Occipital lobe (tissue), 2 donors: ENCODE data around the gene RAD51B. TPM values are rescaled to one million over a fixed set of nuclear protein-coding genes. Genes with fewer than 3 reads are reported as not detected.

Source experiments
- DNase-seq: peaks from one replicate; lab custom pipeline; 2025; lab: John Stamatoyannopoulos, UW
- total RNA-seq: library from RNA; depleted of rRNA; stranded (reverse); fragments of >200 nt; gene quantifications from one replicate; pipeline ENCODE4 v1.2.3, GENCODE V29; 2014

Gene RAD51B
- total RNA-seq, 1 donor from 2014 or later: 9.8 TPM

DNA sequence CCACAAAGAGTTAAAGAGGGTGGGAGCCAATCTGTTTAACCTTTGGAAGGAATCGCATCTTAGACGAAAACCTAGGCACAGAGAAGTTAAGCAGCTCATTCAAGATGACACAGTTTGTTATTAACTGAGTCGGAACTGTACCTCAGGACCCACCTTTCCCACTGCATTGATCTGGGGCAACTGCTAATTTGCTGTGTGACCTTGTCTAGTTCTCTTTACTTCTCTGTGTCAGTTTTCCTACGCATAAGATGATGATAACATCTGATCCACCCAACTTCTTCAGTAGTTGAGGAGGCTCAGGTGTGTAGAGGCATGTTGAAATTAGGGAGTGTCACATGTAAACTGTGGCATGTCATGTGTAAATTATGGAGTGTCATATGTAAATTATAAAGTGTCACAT lies 787.1 kb downstream of the RAD51B start:
- no peak for DNase-seq

DNA sequence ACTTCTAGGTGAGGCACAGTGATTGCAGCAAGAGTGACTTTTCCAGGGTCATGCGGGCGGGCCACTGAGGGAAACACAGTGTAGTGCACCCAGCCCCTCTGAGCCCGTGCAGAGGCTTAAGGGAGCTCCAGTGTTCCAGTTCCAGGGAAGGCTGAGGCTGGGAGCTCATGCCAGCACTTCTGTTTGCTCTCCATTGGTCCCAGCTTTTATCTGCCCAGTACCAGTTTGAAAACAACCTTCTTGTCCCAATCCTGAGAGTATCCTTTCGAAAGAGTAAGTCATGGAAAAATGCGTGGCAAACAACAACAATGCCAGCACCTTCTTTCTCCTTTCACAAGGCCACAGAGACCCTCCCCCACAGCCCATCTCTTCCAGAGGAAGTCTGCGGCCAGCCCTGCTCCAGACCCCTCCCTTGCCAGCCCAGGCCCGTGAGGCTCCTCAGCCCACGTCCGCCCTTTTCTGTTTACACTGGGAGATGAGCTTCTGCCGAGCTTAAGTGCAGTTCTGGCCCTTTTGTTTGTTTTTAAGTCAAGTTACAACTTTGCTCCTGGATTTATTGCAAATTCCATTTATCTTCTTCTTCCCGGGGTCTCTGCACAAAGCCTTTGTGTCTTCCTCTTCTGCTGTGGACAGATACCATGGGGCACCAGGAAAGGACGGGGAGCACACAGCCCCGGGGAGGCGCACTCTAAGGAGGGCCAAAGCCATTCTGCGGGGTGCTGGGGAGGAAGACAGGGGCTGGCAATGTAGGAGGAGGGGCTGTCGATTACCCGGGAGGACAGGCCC lies 787.7 kb downstream of the RAD51B start:
- no peak for DNase-seq

- no peak for DNase-seq
Observed at GRCh38 chr14:68607867-68608573, 788.4 kb downstream of the RAD51B start.

GRCh38 chr14:68608574-68608962 lies 789.0 kb downstream of the RAD51B start:
- DNase-seq: no peak

DNA sequence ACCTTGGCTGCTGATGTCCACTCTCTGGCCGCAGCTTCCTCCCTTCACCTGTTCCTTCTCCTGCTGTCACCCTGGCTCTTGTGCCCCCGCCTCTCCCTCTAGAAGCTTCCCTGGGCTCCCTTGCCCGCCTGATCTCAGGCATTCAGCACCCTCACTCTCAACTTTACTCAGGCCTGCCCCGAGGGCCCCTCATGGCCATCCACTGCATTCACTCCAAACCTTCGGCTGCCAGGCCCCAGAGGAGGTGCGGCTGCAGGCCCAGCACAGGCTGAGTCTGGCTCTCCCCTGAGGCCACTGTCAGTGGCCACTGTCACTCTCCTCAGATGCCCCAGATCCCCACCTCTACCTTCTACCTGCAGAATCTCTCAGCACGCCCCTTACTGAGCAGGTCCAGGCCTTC lies 789.4 kb downstream of the RAD51B start:
- no peak for DNase-seq

DNA sequence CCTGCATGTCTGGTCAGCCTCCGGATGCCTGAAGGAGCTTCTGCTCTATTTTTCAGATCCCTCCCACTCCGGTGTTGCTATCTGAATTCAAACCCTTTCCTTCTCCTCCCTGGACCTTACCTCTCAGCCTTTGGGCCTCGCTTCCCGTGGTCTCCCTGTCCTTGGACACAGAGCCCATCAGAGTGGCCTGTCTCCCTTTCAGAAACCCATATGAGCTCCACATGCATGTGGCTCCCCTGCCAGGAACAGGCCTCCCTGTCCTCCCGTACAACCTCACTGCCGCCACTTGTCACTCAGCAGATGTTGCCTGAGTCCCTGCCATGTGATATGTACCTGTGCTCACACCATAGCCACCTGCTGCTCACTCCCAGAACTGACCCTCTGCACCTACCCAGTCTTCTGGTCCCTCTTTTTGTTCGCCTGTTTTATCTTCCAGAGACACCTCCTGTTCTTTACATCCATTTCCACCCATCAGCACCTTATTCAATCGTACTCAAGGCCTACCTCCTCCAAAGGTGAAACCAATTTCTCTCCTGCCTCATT lies 790.7 kb downstream of the RAD51B start:
- DNase-seq: no peak

GRCh38 chr14:68611599-68611998 lies 792.0 kb downstream of the RAD51B start:
- no peak for DNase-seq

DNA sequence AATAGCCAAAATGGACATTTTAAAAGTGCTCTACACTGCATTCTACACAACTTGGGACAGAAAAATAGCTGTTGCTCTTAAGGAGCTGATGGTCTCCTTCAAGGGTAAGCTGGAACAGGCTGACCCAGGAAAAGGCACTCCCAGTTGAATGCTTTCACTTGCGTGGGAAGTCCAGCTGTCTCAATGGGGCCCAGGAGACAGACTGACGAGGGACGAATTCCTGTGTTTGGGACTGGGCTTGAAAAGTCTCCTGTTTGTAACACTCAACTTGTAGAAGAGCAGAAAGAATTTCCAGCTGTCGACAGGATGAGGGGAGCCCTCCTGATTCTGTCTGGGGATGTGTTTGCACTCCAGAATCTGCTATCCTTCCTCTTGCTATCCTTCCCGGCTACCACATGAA lies 792.5 kb downstream of the RAD51B start:
- no peak for DNase-seq

- DNase-seq: no peak
Observed at GRCh38 chr14:68616221-68616902, 796.8 kb downstream of the RAD51B start.

DNA sequence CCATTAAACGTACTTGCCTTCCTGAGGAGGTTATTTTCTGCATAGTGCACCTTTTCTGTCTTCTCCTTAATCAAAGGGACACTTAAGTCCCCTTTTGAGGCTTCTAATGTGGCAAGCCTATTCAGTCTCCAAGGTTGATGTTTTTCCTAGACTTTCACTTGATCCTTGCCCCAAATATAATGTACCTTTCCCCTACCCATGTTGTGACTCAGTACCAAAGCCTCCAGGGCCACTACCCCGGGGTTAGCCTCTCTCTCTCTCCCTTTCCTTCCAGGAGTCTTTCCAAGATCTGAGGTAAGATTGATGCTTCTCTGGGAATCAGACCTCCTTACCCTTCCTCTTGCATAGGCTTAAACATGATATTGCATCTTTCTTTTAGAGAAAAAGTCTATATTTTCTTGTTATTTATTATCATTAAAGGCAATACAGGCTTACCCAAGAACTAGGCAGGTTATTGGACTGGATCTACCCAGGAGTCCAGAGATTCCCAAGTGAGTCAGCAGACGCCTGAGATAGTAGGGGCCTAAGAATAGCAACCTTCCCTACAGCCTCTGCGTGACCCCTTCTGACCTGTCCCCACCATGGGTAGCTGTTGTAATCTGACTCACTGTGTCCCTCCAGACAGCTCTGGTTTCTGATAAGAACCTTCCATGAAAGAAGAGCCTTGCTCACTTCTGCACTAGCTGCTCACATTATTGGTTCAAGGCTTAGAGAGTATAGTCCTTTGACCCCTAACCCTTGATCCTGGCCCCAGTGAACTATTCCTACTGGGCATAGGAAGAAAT lies 800.4 kb downstream of the RAD51B start:
- DNase-seq: no peak

DNA sequence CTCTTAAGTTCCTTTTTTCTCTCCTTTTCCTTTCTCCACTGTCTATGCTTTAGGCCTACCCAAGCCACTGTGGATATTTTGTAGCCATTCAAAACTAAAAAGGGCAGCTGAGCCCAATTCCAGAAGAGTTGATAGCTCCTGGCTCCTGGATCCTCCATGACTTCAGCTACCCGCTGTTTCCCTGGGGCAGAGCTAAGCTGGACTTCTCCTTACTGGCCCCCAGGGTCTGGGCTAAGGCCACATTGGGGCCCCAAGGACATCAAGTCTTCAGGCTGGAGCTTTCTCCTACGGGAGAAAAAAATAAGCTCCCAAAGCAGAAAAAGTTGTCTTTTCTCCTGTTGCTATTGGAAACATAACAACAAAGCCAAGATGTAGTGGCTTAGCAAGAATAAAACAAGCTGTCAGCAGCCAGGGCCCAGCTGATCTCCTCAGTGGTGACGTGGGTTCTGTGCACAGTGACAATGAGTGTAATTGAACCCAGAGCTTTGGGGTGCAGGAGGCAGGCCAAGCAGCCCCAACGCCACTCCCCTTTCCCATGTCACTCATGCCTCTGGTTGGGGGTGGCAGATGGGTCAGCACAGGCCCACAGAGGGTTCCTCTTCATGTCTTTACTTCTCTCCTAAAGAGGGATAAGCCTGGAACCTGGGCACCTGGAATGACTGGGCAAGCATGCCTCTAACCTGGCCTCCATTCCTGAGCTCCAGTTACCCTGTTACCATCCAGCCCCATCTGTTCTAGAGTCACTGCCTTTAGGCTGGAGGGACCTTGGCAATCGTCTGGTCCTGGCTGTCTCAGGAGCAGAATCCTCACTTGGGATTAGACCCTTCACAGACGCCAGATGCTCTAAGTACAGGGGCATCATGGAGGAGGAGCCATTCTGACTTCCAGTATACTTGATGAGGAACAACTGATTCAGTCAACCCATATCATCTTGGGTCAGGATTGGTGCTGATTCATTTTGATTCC lies 802.1 kb downstream of the RAD51B start:
- no peak for DNase-seq

- DNase-seq: no peak
Observed at GRCh38 chr14:68622856-68623255, 803.3 kb downstream of the RAD51B start.

GRCh38 chr14:68623307-68623706 lies 803.7 kb downstream of the RAD51B start:
- DNase-seq: no peak

GRCh38 chr14:68623826-68624225 lies 804.2 kb downstream of the RAD51B start:
- DNase-seq: no peak

DNA sequence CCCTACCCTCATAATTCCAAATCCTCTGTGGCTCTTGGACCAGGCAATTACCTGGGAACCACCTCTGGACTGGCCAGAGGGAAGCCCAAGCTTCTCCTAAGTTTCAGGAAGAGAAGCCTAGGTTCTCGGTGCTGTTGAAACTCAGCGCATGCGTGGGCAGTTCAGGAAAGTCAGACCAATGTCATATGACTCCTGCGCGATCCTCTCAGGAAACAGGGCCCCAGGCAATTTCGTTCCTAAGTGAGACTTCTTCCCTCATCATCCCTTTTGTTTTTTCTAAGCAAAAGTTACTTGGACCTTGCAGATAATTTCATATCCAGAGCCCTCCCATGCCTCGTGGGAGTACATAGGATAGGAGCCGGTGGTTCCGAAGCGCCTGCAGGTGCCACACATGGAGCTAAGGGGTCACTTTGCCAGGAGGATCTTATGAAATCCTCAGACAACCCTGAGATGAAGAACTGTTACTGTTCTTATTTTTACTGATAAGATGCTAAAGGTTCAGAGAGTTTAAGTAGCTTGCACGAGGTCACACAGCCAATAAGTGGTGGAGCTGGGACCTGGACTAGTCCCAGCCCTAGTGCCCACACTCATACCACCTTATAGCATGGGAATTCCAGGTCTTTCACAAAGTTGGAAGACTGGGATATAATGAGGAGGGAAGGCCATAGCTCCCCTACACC lies 805.1 kb downstream of the RAD51B start:
- no peak for DNase-seq

DNA sequence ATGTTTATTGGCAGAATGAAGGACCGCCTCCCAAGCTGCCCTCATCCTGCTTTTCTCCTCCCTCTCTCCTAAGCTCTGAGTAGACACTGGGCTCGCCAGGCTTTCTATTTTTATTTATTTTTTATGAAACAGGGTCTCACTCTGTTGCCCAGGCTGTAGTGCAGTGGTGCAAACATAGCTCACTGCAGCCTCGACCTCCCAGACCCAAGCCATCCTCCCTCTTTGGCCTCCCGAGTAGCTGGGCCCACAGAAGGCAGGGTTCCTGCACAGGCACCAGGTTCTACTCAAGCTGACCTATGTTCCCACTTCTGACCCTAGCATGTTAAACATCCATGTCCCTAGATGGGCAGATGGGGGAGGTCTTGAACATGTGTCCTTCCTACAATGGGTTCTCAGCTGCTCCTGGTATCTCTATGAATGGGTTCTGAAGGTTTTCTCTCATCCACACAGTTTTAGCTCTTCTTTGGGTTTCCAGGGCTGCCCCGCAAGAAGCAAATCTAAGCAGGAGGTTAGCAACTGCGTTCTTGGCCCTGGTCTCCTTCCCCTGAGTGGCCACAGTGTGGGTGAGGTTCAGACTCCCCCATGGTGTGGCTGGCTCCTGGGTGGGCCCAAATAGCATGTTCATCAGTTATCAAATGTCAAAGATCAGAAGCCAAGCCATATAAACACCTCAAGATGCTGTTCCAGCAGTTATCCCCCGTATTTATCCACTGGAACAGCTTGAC lies 805.9 kb downstream of the RAD51B start:
- DNase-seq: no peak

- no peak for DNase-seq
Observed at GRCh38 chr14:68626386-68626785, 806.8 kb downstream of the RAD51B start.

DNA sequence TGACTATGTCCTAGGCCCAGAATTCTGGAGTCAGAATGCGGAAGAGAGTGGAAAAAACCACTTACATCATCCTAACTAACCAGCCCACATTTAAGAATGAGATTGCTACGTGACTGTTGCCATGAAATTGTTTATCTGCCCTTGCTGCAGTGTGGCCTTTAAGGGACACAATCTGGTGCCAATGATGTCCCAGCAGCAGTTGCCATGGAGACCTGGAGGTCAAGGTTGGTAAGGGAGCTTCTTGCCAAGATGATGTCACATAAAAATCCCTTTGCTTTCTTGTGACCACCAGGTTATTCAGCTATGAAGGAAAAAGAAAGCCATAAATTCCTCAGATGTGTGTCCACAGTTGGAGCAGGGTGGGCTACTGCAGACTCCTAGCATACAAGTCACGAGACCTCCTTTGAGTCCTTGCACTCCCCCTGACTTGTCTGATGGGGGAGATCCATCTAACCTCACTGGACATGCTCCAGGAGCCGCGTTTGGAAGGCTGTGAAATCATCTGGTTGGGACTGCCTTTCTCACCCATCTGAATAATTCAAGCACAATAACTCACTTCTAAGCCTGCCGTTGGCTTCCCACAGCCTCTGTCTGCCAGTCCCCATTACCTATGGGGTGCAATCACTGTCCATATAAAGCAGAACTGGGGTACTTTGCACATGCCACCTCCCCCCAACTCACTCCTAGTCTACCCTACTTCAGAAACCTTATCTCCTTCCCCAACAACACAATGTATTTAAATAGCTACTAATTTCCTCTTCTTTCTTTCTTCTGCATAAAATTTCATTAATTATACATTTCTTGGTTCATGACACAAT lies 807.7 kb downstream of the RAD51B start:
- DNase-seq: no peak
